Mesendoderm (in vitro differentiated cells): ENCODE data around the gene ASCL5.

ENCODE experiments used
- DNase-seq: peaks from one replicate; pipeline ENCODE4 v3.0.0; 2013
- H2AK5ac ChIP-seq: 2 replicates; pipeline ENCODE4 v1.6.1; 2013; ENCODE audit warnings: low read length, inconsistent platforms
- H2BK120ac ChIP-seq: 2 replicates; pipeline ENCODE4 v1.6.1; 2013; ENCODE audit warnings: low read depth, mild to moderate bottlenecking, low read length, moderate library complexity, mixed read lengths
- H2BK15ac ChIP-seq: replicated peaks from 2 replicates; pipeline ENCODE4 v1.6.1; 2013; ENCODE audit warnings: low read depth, mild to moderate bottlenecking, moderate library complexity
- H2BK5ac ChIP-seq: 2 replicates; pipeline ENCODE4 v1.6.1; 2013; ENCODE audit warnings: low read length, inconsistent platforms
- H3K18ac ChIP-seq: 2 replicates; pipeline ENCODE4 v1.6.1; 2013; ENCODE audit warnings: mild to moderate bottlenecking, low read length, mixed read lengths
- H3K23ac ChIP-seq: one replicate; pipeline ENCODE4 v1.6.1; 2013; ENCODE audit warnings: low read length
- H3K27ac ChIP-seq: 2 replicates; pipeline ENCODE4 v1.5.1; 2013; ENCODE audit warnings: low read depth, mild to moderate bottlenecking, inconsistent platforms, low read length, moderate library complexity
- H3K27me3 ChIP-seq: 2 replicates; pipeline ENCODE4 v1.6.1; 2013; ENCODE audit warnings: low read length, control low read depth, mild to moderate bottlenecking, inconsistent platforms; ENCODE audit not compliant: insufficient read depth, poor library complexity
- H3K36me3 ChIP-seq: 2 replicates; pipeline ENCODE4 v1.6.1; 2013; ENCODE audit warnings: low read length, inconsistent platforms; ENCODE audit not compliant: control insufficient read depth, insufficient read depth
- H3K4ac ChIP-seq: one replicate; pipeline ENCODE4 v1.6.1; 2013; ENCODE audit warnings: low read depth, mild to moderate bottlenecking, low read length, moderate library complexity
- H3K4me1 ChIP-seq: 2 replicates; pipeline ENCODE4 v1.6.1; 2013; ENCODE audit warnings: low read depth, low read length, inconsistent platforms; ENCODE audit not compliant: control insufficient read depth
- H3K4me2 ChIP-seq: 2 replicates; pipeline ENCODE4 v1.6.1; 2013; ENCODE audit warnings: low read length
- H3K4me3 ChIP-seq: 2 replicates; pipeline ENCODE4 v1.5.1; 2013; ENCODE audit warnings: mild to moderate bottlenecking, low read length
- H3K56ac ChIP-seq: one replicate; pipeline ENCODE4 v1.6.1; 2013; ENCODE audit warnings: low read length
- H3K79me1 ChIP-seq: 2 replicates; pipeline ENCODE4 v1.6.1; 2013; ENCODE audit warnings: low read length, inconsistent platforms
- H3K79me2 ChIP-seq: 2 replicates; pipeline ENCODE4 v1.6.1; 2013; ENCODE audit warnings: mild to moderate bottlenecking, low read length; ENCODE audit not compliant: control insufficient read depth, insufficient read depth
- H3K9ac ChIP-seq: 2 replicates; pipeline ENCODE4 v1.6.1; 2013; ENCODE audit warnings: low read length, inconsistent platforms
- H4K5ac ChIP-seq: one replicate; pipeline ENCODE4 v1.6.1; 2013; ENCODE audit warnings: low read length
- H4K8ac ChIP-seq: one replicate; pipeline ENCODE4 v1.6.1; 2013; ENCODE audit warnings: low read depth, mild to moderate bottlenecking, control low read depth, low read length, moderate library complexity
- WGBS: extraction: QIAGEN DNeasy Blood & Tissue Kit; methylation state at CpG from one replicate; pipeline ENCODE4 v1.1.7; 2013; ENCODE audit warnings: low lambda C conversion rate, missing lambda C conversion rate; ENCODE audit not compliant: insufficient coverage; ENCODE audit errors: extremely low coverage; 5-methylcytosine and 5-hydroxymethylcytosine counted together

ASCL5 gene

GRCh38 chr1:201155354-201155753, 28.4 kb upstream of the ASCL5 start:
- H3K18ac ChIP-seq: no peak overlapping the region
- H2BK120ac ChIP-seq: no peak overlapping the region
- no peak overlapping the region for H4K5ac ChIP-seq
- no peak overlapping the region for H2BK5ac ChIP-seq
- no peak overlapping the region for H2BK15ac ChIP-seq
- no peaks in the 10 kb centered on the region for H3K27me3 ChIP-seq
- no peak overlapping the region for H3K4me2 ChIP-seq
- no peak overlapping the region for H3K4ac ChIP-seq
- H3K79me1 ChIP-seq: peaks cover 10% of the 10 kb centered on the region
- H2AK5ac ChIP-seq: no peak overlapping the region
- H4K8ac ChIP-seq: no peak overlapping the region
- no peak overlapping the region for H3K23ac ChIP-seq
- H3K56ac ChIP-seq: no peak overlapping the region
- H3K27ac ChIP-seq: no peak overlapping the region
- H3K4me1 ChIP-seq: peaks cover 2% of the 10 kb centered on the region
- peaks cover 12% of the 10 kb centered on the region for H3K79me2 ChIP-seq
- H3K4me3 ChIP-seq: no peak overlapping the region
- no CpG with 5 or more reads among the region's 2 CpGs for WGBS
- no peak for DNase-seq
- no peak overlapping the region for H3K9ac ChIP-seq
- peaks cover 1% of the 10 kb centered on the region for H3K36me3 ChIP-seq

GRCh38 chr1:201154389-201155165, 27.6 kb upstream of the ASCL5 start, which contains the start of gene TMEM9:
TSS of gene TMEM9 (minus strand) at chr1:201154474. CDS start at chr1:201153923, 551 bp downstream.
- Histone ChIP-seq H4K8ac (no peak within 1 kb of the TSS), H3K27ac (no peak within 1 kb of the TSS)

GRCh38 chr1:201153474-201154388, 26.7 kb upstream of the ASCL5 start:
- Histone ChIP-seq H3K79me2 (peaks cover 12% of the 10 kb centered on the region), H3K27ac (no peak overlapping the region), H2AK5ac (peak overlapping the region; percentile 43), H3K27me3 (no peaks in the 10 kb centered on the region), H4K8ac (no peak overlapping the region), H3K36me3 (peaks cover 10% of the 10 kb centered on the region), H2BK120ac (no peak overlapping the region), H3K18ac (peak overlapping the region; percentile 94), H2BK15ac (no peak overlapping the region), H3K4me3 (peak overlapping the region; percentile 93), H3K56ac (peak overlapping the region; percentile 82), H3K4ac (peak overlapping the region; percentile 61), H3K9ac (peak overlapping the region; percentile 74), H4K5ac (no peak overlapping the region), H3K79me1 (peaks cover 11% of the 10 kb centered on the region), H3K4me2 (peak overlapping the region; percentile 52), H3K4me1 (peaks cover 2% of the 10 kb centered on the region), H2BK5ac (peak overlapping the region; percentile 52), H3K23ac (peak overlapping the region; percentile 100)
- peak; percentile 70 for DNase-seq
- WGBS: no CpG with 5 or more reads among the region's 37 CpGs

More at GRCh38 chr1:201154389-201155165, 27.6 kb upstream of the ASCL5 start, which contains the start of gene TMEM9:
- DNase-seq: peak; percentile 98
- peak within 1 kb of the TSS; percentile 52 for H3K4me2 ChIP-seq
- peak within 1 kb of the TSS; percentile 61 for H3K4ac ChIP-seq
- H3K23ac ChIP-seq: peak within 1 kb of the TSS; percentile 100
- H3K27me3 ChIP-seq: no peaks in the 10 kb centered on the region
- peak within 1 kb of the TSS; percentile 52 for H2BK5ac ChIP-seq
- H3K79me1 ChIP-seq: peaks cover 10% of the 10 kb centered on the region
- peaks cover 12% of the 10 kb centered on the region for H3K79me2 ChIP-seq
- H3K4me1 ChIP-seq: peaks cover 2% of the 10 kb centered on the region
- H3K18ac ChIP-seq: peak within 1 kb of the TSS; percentile 94
- H2BK15ac ChIP-seq: no peak within 1 kb of the TSS
- no CpG with 5 or more reads among the region's 31 CpGs for WGBS
- peak within 1 kb of the TSS; percentile 68 for H4K5ac ChIP-seq
- no peak within 1 kb of the TSS for H2BK120ac ChIP-seq
- H3K36me3 ChIP-seq: peaks cover 6% of the 10 kb centered on the region
- peak within 1 kb of the TSS; percentile 93 for H3K4me3 ChIP-seq
- H3K56ac ChIP-seq: peak within 1 kb of the TSS; percentile 82
- peak within 1 kb of the TSS; percentile 74 for H3K9ac ChIP-seq
- H2AK5ac ChIP-seq: peak within 1 kb of the TSS; percentile 84

- Histone ChIP-seq H3K56ac (no peak overlapping the region), H3K4ac (no peak overlapping the region), H3K27ac (no peak overlapping the region), H3K9ac (no peak overlapping the region), H3K23ac (no peak overlapping the region), H3K4me2 (no peak overlapping the region), H3K79me1 (peaks cover 12% of the 10 kb centered on the region), H2BK15ac (no peak overlapping the region), H3K36me3 (peaks cover 26% of the 10 kb centered on the region), H4K8ac (no peak overlapping the region), H3K4me3 (no peak overlapping the region), H3K27me3 (no peaks in the 10 kb centered on the region), H3K4me1 (no peaks in the 10 kb centered on the region), H2BK5ac (no peak overlapping the region), H2BK120ac (no peak overlapping the region), H3K18ac (no peak overlapping the region), H2AK5ac (no peak overlapping the region), H4K5ac (no peak overlapping the region), H3K79me2 (peaks cover 12% of the 10 kb centered on the region)
- DNase-seq: peak; percentile 67
- no CpG with 5 or more reads among the region's 4 CpGs for WGBS
Observed at GRCh38 chr1:201149400-201149799, 22.4 kb upstream of the ASCL5 start.

GRCh38 chr1:201147396-201148015, 20.5 kb upstream of the ASCL5 start:
- Histone ChIP-seq H3K79me1 (peaks cover 2% of the 10 kb centered on the region), H3K4ac (no peak overlapping the region), H2BK15ac (no peak overlapping the region), H3K4me1 (no peaks in the 10 kb centered on the region), H2BK120ac (no peak overlapping the region), H3K27me3 (no peaks in the 10 kb centered on the region), H3K4me3 (no peak overlapping the region), H3K56ac (no peak overlapping the region), H3K9ac (no peak overlapping the region), H3K18ac (no peak overlapping the region), H3K36me3 (peaks cover 36% of the 10 kb centered on the region), H3K27ac (no peak overlapping the region), H2BK5ac (no peak overlapping the region), H3K23ac (no peak overlapping the region), H3K4me2 (no peak overlapping the region), H3K79me2 (peaks cover 1% of the 10 kb centered on the region), H4K5ac (no peak overlapping the region), H4K8ac (no peak overlapping the region), H2AK5ac (no peak overlapping the region)
- no CpG with 5 or more reads among the region's 13 CpGs for WGBS
- no peak for DNase-seq
